ENCODE results near the gene RAB20.

The RAB20 gene

DNA sequence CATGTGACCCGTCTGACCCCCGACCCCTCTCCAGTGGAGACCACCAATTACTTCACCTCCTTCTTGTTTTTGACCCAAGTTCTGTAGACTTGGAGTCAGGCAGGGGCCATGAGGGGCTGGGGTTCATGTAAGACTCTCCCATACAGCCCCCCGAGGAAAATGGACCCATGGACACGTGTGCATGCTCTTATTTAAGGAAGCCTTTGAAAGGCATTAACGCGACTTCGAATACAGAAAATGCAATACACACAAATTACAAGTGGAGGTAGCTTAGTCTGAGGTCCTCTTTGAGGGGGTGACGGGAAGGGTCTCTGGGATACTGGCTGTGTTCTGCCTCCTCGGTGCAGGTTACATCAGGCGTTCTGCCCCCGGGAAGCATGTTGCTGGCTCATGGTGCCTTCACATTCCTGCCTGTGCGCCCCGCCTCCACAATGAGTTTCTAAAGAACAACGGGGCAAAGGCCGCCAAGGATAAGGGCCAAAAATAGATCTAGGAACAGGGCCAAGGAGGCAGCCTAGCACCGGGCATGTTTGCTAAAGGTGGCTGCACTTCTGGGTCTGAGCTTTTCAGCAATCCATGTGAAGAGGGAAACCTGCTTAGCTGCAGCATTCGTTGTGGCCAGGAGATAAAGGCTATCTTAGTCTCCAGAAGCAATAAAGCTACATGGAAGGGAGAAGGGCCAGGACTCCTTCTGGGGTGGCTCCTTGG lies 54.5 kb downstream of the RAB20 start:
- Histone ChIP-seq H4K20me1 (ENCODE audit: insufficient read depth) (no peaks in the 10 kb centered on the region), H3K4me1 (ENCODE audit: low read depth, poor library complexity, severe bottlenecking) (no peaks in the 10 kb centered on the region), H3K36me3 (ENCODE audit: insufficient read depth) (no peaks in the 10 kb centered on the region)

DNA sequence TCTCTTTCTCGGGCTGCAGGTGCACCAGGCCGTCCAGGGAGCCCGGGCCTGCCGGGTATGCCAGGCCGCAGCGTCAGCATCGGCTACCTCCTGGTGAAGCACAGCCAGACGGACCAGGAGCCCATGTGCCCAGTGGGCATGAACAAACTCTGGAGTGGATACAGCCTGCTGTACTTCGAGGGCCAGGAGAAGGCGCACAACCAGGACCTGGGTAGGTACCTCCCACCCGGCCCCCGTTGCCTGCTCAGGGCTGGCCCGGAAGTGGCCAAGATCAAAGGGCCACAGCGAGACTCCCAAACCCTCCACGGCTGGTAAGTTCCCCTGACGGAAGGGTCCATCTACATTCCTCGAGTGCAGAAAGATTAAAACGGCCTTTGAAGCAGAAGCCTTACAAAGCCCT lies 55.1 kb downstream of the RAB20 start:
- no peak overlapping the region for H3K4me3 ChIP-seq (IDR thresholded peaks at IDR 0.05; ENCODE audit: insufficient read depth, low read depth, low read length)
- H3K4me2 ChIP-seq, result no peak overlapping the region
- H3K4me1 ChIP-seq (ENCODE audit: low read depth, poor library complexity, severe bottlenecking), result no peaks in the 10 kb centered on the region
- no peak overlapping the region for H3K9ac ChIP-seq
- H3K27me3 ChIP-seq (ENCODE audit: insufficient read depth, low read depth), result no peaks in the 10 kb centered on the region
- no peak overlapping the region for H2AFZ ChIP-seq (ENCODE audit: low read depth)
- H3K27ac ChIP-seq, result no peak overlapping the region
- H4K20me1 ChIP-seq (ENCODE audit: insufficient read depth), result no peaks in the 10 kb centered on the region
- no peaks in the 10 kb centered on the region for H3K36me3 ChIP-seq (ENCODE audit: insufficient read depth)
- TF ChIP-seq, protein P1, sequence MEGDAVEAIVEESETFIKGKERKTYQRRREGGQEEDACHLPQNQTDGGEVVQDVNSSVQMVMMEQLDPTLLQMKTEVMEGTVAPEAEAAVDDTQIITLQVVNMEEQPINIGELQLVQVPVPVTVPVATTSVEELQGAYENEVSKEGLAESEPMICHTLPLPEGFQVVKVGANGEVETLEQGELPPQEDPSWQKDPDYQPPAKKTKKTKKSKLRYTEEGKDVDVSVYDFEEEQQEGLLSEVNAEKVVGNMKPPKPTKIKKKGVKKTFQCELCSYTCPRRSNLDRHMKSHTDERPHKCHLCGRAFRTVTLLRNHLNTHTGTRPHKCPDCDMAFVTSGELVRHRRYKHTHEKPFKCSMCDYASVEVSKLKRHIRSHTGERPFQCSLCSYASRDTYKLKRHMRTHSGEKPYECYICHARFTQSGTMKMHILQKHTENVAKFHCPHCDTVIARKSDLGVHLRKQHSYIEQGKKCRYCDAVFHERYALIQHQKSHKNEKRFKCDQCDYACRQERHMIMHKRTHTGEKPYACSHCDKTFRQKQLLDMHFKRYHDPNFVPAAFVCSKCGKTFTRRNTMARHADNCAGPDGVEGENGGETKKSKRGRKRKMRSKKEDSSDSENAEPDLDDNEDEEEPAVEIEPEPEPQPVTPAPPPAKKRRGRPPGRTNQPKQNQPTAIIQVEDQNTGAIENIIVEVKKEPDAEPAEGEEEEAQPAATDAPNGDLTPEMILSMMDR (conservative IDR thresholded peaks at IDR 0.05; ENCODE audit: low read depth, low read length), result no peak
- H3K79me2 ChIP-seq (ENCODE audit: insufficient read depth, low read depth), result no peaks in the 10 kb centered on the region

More for the DNA sequence above, 54.5 kb downstream of the RAB20 start:
- Histone ChIP-seq H3K4me3 (IDR thresholded peaks at IDR 0.05; ENCODE audit: insufficient read depth, low read depth, low read length) (no peak overlapping the region), H3K9ac (no peak overlapping the region), H3K27me3 (ENCODE audit: insufficient read depth, low read depth) (no peaks in the 10 kb centered on the region), H3K79me2 (ENCODE audit: insufficient read depth, low read depth) (no peaks in the 10 kb centered on the region), H3K4me2 (no peak overlapping the region), H3K27ac (no peak overlapping the region), H2AFZ (ENCODE audit: low read depth) (no peak overlapping the region)
- TF ChIP-seq, protein P1 (conservative IDR thresholded peaks at IDR 0.05; ENCODE audit: low read depth, low read length), result no peak

DNA sequence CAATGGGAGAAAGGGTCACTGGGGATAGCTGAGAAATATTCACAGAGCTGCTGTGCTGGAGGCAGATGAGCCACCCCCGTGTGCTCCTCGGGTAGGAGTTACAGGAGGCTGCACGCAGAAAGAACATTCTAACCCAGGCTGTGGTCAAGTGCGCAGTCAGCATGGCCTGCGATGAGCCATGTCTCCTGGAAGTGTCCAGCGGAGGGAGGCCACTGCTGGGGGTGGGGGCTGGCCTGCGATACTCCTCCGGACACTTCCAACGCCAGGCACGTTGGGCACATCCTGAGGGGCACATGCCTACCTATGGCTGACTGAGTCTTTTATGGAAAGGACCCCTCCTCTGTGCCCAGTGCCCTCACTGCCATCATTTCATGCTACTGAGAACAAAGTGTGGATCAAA lies 55.9 kb downstream of the RAB20 start:
- H3K27me3 ChIP-seq (ENCODE audit: insufficient read depth, low read depth), result no peaks in the 10 kb centered on the region
- no peak overlapping the region for H3K4me2 ChIP-seq
- no peak overlapping the region for H2AFZ ChIP-seq (ENCODE audit: low read depth)
- no peak overlapping the region for H3K4me3 ChIP-seq (IDR thresholded peaks at IDR 0.05; ENCODE audit: insufficient read depth, low read depth, low read length)
- no peak overlapping the region for H3K9ac ChIP-seq
- H3K27ac ChIP-seq, result no peak overlapping the region
- H3K79me2 ChIP-seq (ENCODE audit: insufficient read depth, low read depth), result no peaks in the 10 kb centered on the region
- H4K20me1 ChIP-seq (ENCODE audit: insufficient read depth), result no peaks in the 10 kb centered on the region
- TF ChIP-seq, protein P1 (conservative IDR thresholded peaks at IDR 0.05; ENCODE audit: low read depth, low read length), result no peak
- H3K36me3 ChIP-seq (ENCODE audit: insufficient read depth), result no peaks in the 10 kb centered on the region
- no peaks in the 10 kb centered on the region for H3K4me1 ChIP-seq (ENCODE audit: low read depth, poor library complexity, severe bottlenecking)

DNA sequence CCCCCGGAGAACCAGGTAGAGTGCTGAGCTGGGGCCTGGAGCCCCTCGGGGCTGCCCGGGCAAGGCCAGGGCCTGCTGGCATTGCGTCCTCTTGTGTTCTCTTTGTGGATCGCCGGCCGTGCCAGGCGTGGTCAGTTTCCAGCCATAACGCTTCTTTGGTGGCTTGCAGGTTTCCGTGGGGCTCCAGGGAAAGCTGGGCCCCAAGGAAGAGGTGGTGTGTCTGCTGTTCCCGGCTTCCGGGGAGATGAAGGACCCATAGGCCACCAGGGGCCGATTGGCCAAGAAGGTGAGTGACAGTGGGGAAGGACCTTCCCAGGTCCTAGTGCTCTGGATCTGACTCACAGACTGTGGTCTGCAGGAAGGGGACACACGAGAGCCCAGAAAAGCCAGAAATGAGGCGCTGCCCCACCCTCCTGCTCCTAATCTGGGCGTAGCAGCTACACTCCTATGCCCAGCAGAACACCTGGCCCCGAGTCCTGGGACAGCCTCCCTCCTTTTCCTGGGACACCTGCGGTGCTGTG lies 57.5 kb downstream of the RAB20 start:
- Histone ChIP-seq H3K4me2 (no peak overlapping the region), H3K4me3 (IDR thresholded peaks at IDR 0.05; ENCODE audit: insufficient read depth, low read depth, low read length) (no peak overlapping the region), H3K36me3 (ENCODE audit: insufficient read depth) (no peaks in the 10 kb centered on the region), H2AFZ (ENCODE audit: low read depth) (no peak overlapping the region), H4K20me1 (ENCODE audit: insufficient read depth) (no peaks in the 10 kb centered on the region), H3K9ac (no peak overlapping the region), H3K27ac (no peak overlapping the region), H3K79me2 (ENCODE audit: insufficient read depth, low read depth) (no peaks in the 10 kb centered on the region), H3K27me3 (ENCODE audit: insufficient read depth, low read depth) (no peaks in the 10 kb centered on the region), H3K4me1 (ENCODE audit: low read depth, poor library complexity, severe bottlenecking) (no peaks in the 10 kb centered on the region)
- TF ChIP-seq, protein P1 (conservative IDR thresholded peaks at IDR 0.05; ENCODE audit: low read depth, low read length), result no peak
